ENCODE data around the gene ARHGEF12.

Gene ARHGEF12

DNA sequence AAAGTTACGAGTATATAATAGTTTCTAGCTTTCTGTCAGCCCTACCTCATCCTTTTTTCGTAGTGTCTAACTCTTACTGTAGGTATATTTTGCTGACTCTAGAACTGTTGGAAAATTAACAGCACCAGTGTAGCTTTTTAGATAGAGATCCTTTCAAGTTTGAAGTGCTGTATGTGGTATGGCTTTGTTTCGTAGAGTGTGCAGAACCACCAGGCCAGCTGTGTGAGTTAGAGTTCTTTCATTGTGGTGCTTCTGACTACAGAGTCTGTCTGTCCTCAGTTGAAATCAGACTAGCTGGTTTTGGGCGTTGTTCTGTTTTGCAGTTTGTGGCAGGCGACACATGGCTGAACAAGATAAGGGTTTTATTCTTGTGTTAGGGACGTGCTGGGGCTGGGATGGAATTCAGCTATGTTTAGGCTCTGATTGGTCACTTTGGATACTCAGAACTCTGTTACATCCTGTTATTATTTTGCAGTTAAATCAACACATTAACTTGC lies 3.2 kb downstream of the ARHGEF12 start:
- DNase-seq (ENCODE audit: insufficient read length, low spot score) (no peak), FAIRE-seq (no peak)

DNA sequence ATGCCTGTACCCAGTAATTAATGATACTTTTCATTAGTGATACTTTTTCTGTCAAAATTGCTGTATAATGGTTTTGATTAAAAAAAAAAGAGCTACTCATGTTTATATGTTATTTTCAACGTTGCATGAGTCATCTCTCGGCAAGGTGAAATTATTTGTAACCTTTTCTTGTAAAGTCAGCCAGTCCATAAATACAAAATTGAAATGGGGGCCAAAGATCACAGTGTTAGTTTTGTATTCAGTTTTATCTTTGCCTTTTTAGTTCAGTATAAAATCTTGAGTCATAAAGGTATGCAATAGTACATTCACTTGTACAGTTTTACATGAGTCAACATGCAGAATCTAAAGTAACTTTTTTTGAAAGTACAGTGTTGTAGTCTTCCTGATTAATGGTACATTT lies 4.3 kb downstream of the ARHGEF12 start:
- no peak for FAIRE-seq
- DNase-seq (ENCODE audit: insufficient read length, low spot score) = no peak

DNA sequence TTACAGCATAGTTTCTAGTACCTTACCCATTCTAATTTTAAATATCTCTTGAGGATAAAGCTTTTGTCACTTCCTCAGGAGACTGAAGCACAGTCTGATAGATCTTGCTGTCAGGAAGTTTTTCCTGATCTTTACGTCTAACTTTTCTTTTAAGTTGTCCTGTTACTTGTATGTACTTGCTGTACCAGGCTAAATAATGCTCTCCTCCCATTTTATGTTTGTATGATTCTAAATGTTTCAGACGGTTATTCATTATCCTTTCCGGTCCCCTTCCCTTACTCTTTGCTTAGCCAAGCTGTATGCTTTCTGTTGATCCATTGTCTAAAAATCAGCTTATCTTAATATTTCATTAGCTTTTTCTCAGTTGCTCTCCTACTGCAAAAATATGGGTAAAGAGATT lies 6.0 kb downstream of the ARHGEF12 start:
- no peak for FAIRE-seq

GRCh38 chr11:120342678-120343077 lies 6.5 kb downstream of the ARHGEF12 start:
- DNase-seq (ENCODE audit: insufficient read length, low spot score) (no peak), FAIRE-seq (no peak)

More for the DNA sequence above, 6.0 kb downstream of the ARHGEF12 start:
- DNase-seq (ENCODE audit: insufficient read length, low spot score) = no peak

GRCh38 chr11:120343429-120343828 lies 7.2 kb downstream of the ARHGEF12 start:
- DNase-seq (ENCODE audit: insufficient read length, low spot score) = no peak

DNA sequence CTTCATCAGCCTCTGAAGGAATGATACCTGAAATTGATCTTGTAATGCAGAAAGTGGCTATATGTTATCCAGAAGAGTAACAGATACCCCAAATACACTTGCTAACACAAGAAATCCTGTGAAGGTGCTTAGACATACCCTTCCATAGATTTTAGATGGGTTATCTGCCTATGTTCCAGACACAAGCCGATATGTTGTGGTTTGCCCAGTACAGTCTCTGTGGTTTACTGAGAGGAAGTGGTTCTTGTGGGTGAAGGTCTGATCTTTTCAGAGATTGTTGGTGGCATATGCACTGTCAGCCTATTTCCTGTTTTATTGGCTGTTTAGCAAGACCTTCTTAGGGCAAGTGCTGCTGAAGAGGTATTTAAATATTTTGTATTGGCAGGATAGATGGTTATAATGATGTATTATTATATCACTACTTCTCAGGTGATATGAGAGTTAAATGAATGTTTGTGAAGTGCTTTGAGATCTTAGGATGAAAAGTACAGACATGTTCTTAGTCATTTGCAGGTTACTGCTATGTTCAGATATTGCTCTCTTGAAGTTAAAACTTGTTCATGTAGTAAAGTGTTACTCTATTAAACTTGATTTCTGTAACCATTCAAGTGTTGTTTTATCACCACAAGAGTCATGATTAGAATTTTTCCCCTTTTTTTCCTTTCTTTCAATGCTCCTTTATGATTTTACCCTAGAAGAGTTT lies 8.2 kb downstream of the ARHGEF12 start:
- FAIRE-seq (peak; percentile 97), DNase-seq (ENCODE audit: insufficient read length, low spot score) (peak; percentile 44)

More at GRCh38 chr11:120343429-120343828, 7.2 kb downstream of the ARHGEF12 start:
- peak; percentile 86 for FAIRE-seq

DNA sequence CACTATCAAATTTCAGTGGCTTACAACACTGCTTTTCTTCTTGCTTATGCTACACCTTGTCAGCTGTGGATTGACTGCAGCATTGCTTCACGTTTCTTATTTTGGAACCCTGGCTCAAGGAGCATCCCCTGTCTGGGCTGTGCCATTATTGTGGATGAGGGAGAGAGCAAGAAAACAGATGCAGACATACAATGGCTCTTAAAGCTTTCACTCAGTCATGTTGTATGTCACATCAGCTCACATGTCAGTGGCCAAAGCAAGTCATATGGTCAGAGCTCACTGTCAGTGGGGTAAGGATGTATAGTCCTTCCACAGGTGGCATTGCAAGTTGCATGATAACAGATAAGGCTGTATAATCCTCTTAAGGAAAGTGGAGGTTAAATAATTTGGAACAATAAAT lies 10.0 kb downstream of the ARHGEF12 start:
- peak; percentile 35 for FAIRE-seq

GRCh38 chr11:120350637-120351036 lies 14.4 kb downstream of the ARHGEF12 start:
- FAIRE-seq = no peak
- no peak for DNase-seq (ENCODE audit: insufficient read length, low spot score)

More for the DNA sequence above, 10.0 kb downstream of the ARHGEF12 start:
- no peak for DNase-seq (ENCODE audit: insufficient read length, low spot score)

DNA sequence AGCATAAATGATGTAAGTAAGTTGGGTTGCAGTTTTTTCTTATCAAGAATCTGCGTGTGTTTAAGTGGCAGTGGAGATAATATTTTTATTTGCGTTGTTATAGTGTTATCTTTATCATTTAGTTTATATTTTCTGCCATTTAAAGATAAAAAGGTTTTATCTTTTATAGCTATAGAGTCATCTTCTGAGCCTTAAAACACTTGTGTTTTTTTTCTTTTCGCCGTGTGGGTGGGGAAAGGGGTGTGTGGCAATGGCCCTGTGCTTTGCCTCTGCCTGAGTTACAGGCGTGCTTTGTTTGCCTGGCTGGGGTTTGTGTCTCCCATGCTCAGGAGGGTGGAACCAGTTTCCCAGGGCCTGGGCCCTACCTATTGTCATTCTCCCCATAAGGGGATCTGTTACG lies 16.2 kb downstream of the ARHGEF12 start:
- no peak for DNase-seq (ENCODE audit: insufficient read length, low spot score)
- FAIRE-seq = no peak

GRCh38 chr11:120354068-120354467 lies 17.9 kb downstream of the ARHGEF12 start:
- no peak for FAIRE-seq
- no peak for DNase-seq (ENCODE audit: insufficient read length, low spot score)

DNA sequence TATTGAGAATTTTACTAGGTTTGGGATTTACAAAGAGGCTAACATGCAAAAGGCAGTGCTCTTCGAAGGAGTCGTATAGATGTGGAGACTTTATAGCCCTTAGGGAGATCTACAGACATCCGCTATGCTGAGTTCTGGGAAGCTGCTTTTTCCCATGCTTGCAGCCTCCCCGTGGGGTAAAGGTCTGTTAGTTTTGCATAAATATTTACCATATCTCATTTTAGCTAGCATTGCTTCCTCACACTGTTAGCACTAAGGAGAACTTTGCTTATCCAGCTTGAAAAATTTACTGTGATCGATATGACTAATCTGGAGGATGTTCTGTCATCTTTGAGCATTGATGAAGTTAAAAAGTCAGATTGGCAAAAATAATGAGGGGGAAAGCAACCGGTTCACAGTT lies 18.6 kb downstream of the ARHGEF12 start:
- no peak for DNase-seq (ENCODE audit: insufficient read length, low spot score)
- FAIRE-seq = no peak

DNA sequence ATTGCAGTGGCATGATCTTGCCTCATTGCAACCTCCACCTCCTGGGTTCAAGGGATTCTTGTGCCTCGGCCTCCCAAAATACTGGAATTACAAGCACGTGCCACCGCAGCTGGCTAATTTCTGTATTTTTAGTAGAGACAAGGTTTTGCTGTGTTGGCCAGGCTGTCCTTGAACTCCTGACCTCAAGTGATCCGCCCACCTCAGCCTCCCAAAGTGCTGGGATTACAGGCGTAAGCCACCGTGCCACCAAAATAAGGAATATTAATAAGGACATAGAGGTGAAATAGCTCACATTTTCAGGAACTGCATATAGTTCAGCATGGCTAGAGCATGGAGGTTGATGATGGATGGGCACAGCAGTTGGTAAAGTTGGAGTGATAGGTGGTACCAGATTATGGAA lies 21.4 kb downstream of the ARHGEF12 start:
- no peak for DNase-seq (ENCODE audit: insufficient read length, low spot score)
- FAIRE-seq = no peak

DNA sequence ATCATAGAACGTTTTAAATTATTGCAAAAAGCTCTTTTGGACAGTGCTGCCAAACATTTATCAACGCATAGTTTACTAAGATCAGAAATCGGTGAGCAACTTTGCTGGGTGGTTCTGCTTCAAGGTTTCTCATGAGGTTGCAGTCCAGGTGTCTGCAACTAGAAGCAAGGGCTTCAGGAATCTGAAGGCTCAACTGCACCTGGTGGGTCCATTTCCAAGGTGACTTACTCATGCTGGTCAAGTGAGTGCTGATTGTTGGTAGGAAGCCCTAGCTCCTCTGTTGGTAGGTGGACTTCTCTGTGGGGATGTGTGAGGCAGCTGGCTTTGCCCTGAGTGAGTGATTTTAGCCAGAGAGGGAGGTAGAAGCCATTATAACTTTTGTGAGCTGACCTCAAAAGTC lies 22.5 kb downstream of the ARHGEF12 start:
- no peak for DNase-seq (ENCODE audit: insufficient read length, low spot score)
- FAIRE-seq = no peak

GRCh38 chr11:120363436-120363835 lies 27.2 kb downstream of the ARHGEF12 start:
- FAIRE-seq (no peak), DNase-seq (ENCODE audit: insufficient read length, low spot score) (no peak)

DNA sequence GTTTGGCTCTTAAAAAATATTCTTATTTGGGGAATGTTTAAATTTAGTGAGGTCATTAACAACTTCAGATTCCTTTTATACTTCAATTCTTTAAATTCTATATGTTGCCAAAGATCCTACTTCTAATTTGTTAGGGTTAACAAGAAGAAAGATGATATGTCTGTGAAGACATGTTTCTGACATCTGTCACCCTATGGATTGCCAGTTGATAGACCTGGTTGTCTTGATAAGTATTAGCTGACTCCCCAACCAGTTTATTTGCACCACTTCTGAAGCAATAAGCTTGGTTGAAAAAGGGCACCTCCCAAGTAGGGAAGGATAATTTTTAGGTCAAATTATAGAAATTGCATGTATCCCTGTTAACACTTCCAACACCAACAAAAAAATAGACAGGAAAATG lies 29.3 kb downstream of the ARHGEF12 start:
- no peak for FAIRE-seq
- DNase-seq (ENCODE audit: insufficient read length, low spot score) = no peak

GRCh38 chr11:120372296-120372695 lies 36.1 kb downstream of the ARHGEF12 start:
- no peak for DNase-seq (ENCODE audit: insufficient read length, low spot score)
- no peak for FAIRE-seq

GRCh38 chr11:120375076-120375475 lies 38.9 kb downstream of the ARHGEF12 start:
- DNase-seq (ENCODE audit: insufficient read length, low spot score) (no peak), FAIRE-seq (peak; percentile 11)

DNA sequence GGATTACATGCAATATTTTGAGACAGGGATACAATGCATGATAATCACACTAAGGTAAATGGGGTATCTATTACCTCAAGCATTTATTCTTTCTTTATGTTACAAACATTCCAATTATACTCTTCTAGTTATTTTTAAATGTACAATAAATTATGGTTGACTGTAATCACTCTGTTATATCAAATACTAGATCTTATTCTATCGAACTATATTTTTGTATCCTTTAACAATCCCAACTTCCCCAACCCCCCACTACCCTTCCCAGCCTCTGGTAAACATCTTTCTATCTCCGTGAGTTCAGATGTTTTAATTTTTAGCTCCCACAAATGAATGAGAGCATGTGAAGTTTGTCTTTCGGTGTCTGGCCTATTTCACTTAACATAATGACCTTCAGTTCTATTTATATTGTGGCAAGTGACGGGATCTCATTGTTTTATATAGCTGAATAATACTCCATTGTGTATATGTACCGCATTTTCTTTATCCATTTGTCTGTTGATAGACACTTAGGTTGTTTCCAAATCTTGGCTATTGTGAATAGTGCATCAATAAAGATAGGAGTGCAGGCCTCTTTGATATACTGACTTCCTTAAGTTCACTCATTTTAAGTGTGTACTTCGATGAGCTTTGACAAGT lies 40.5 kb downstream of the ARHGEF12 start:
- DNase-seq (ENCODE audit: insufficient read length, low spot score) (no peak), FAIRE-seq (no peak)

DNA sequence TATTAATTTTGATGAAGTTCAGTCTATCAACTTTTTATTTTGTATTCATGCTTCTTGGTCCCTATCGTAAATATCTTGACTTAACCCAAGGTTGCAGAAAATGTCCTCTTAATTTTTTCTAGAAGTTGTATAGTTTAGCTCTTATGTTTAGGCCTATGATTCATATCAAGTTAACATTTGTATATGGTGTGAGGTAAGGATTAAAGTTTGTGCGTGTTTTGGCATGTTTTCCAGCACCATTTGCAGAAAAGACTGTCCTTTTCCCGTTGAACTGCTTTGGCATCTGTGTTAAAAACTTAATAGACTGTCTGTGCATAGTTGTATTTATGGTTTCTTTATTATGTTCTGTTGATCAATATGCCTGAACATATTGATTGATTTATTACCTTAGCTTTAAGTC lies 42.3 kb downstream of the ARHGEF12 start:
- DNase-seq (ENCODE audit: insufficient read length, low spot score) (no peak), FAIRE-seq (no peak)

GRCh38 chr11:120381401-120381800 lies 45.2 kb downstream of the ARHGEF12 start:
- FAIRE-seq = no peak
- no peak for DNase-seq (ENCODE audit: insufficient read length, low spot score)

GRCh38 chr11:120383518-120384155 lies 47.4 kb downstream of the ARHGEF12 start:
- FAIRE-seq = no peak
- no peak for DNase-seq (ENCODE audit: insufficient read length, low spot score)

GRCh38 chr11:120384476-120384875 lies 48.3 kb downstream of the ARHGEF12 start:
- FAIRE-seq (no peak), DNase-seq (ENCODE audit: insufficient read length, low spot score) (no peak)

Measured in GM19239 (cell line).